ENCODE results near the gene PSME4.
"Not testable (repeated sequence)": the region's sequence is repeated elsewhere in the genome, so short reads cannot be mapped to it uniquely, and the experiment has no call there.

Gene PSME4

DNA sequence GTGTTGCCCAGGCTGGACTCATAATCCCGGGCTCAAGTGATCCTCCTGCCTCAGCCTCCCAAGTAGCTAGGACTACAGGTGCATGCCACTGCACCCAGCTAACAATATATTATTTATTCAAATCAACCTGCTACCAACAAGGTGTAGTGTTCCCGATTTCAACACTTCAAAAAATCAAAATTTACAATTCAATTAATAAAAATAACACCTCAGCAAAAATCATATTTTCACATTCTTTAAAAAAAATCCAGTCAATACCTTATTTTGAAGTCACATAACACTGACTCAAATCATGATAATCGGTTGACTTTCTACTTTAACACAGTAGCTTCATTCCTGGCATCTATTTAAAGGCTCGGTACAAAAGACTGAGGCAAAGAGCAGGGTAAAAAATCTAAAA is 118.3 kb downstream of the PSME4 start:
- Histone ChIP-seq H3K4me2 (ENCODE audit: low read length) (no peak overlapping the region), H3K9me3 (ENCODE audit: insufficient read depth, low read depth, low read length) (no peaks in the 10 kb centered on the region), H3K4me1 (ENCODE audit: control insufficient read depth in 1 of 2, insufficient read depth in 2 of 2, low read length in 2 of 2) (no peaks in the 10 kb centered on the region), H4K91ac (ENCODE audit: low read depth, low read length) (no peak overlapping the region), H4K8ac (ENCODE audit: low read depth, low read length) (no peak overlapping the region), H2BK12ac (ENCODE audit: low read length) (no peak overlapping the region), H3K79me1 (ENCODE audit: low read length) (no peaks in the 10 kb centered on the region), H3K23ac (ENCODE audit: low read length) (no peak overlapping the region), H3K27ac (ENCODE audit: low read depth, low read length) (no peak overlapping the region), H3K4ac (ENCODE audit: low read depth, low read length) (no peak overlapping the region), H3K36me3 (ENCODE audit: control insufficient read depth in 1 of 2, insufficient read depth in 2 of 2, low read length in 2 of 2) (peaks cover 12 to 16% of the 10 kb centered on the region in 2 experiments), H3K27me3 (ENCODE audit: insufficient read depth, low read length) (no peaks in the 10 kb centered on the region), H2BK5ac (ENCODE audit: low read depth, low read length, poor library complexity) (no peak overlapping the region), H3K18ac (ENCODE audit: low read length) (no peak overlapping the region), H3K14ac (ENCODE audit: low read length) (no peak overlapping the region), H2AK5ac (ENCODE audit: low read length) (no peak overlapping the region), H4K12ac (ENCODE audit: low read depth, low read length) (no peak overlapping the region), H3K79me2 (ENCODE audit: control insufficient read depth, insufficient read depth, low read length, poor library complexity) (no peaks in the 10 kb centered on the region), H3K4me3 (ENCODE audit: low read depth, low read length) (no peak overlapping the region), H2BK120ac (ENCODE audit: insufficient read depth, low read length, poor library complexity) (no peak overlapping the region), H2AFZ (ENCODE audit: insufficient read depth, low read length, poor library complexity) (no peak overlapping the region), H3K9ac (ENCODE audit: low read length) (no peak overlapping the region)
- DNase-seq: no peak
- WGBS (ENCODE audit: extremely low coverage, insufficient coverage, insufficient read length): 100% methylated on average over 1 of the region's 4 CpGs

DNA sequence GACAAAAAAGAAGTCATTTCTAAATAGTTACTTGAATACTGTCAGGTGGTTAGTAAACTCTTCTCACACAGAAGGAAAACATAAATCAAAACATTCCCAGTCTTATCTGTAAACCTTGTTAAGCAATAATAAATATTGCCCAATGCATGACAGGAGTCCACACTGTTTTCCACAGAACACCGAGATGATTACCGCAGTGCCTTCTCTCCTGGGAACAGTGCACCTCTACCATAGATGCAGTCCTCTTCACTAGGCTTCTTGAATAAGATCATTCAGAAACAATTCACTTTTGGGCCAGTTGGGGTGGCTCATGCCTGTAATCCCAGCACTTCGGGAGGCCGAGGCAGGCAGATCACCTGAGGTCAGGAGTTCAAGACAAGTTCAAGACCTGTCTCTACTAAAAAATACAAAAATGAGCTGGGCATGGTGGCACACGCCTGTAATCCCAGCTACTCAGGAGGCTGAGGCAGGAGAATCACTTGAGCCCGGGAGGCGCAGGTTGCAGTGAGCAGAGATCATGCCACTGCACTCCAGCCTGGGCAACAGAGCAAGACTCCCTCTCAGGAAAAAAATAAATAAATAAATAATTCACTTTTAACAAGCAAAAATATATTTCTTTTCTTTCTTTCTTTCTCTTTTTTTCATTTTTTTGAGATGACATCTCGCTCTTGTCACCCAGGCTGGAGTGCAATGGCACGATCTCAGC is 119.6 kb downstream of the PSME4 start:
- H4K12ac ChIP-seq (ENCODE audit: low read depth, low read length); H3K14ac ChIP-seq (ENCODE audit: low read length); H3K79me1 ChIP-seq (ENCODE audit: low read length); H4K91ac ChIP-seq (ENCODE audit: low read depth, low read length); H3K4me2 ChIP-seq (ENCODE audit: low read length); H3K4me3 ChIP-seq (ENCODE audit: low read depth, low read length); H3K4me1 ChIP-seq (ENCODE audit: control insufficient read depth in 1 of 2, insufficient read depth in 2 of 2, low read length in 2 of 2); H4K8ac ChIP-seq (ENCODE audit: low read depth, low read length); H3K9me3 ChIP-seq (ENCODE audit: insufficient read depth, low read depth, low read length); H2AFZ ChIP-seq (ENCODE audit: insufficient read depth, low read length, poor library complexity); H2BK12ac ChIP-seq (ENCODE audit: low read length); H3K27ac ChIP-seq (ENCODE audit: low read depth, low read length); H3K23ac ChIP-seq (ENCODE audit: low read length); H3K79me2 ChIP-seq (ENCODE audit: control insufficient read depth, insufficient read depth, low read length, poor library complexity); H3K4ac ChIP-seq (ENCODE audit: low read depth, low read length); H3K18ac ChIP-seq (ENCODE audit: low read length); H3K9ac ChIP-seq (ENCODE audit: low read length); H2BK120ac ChIP-seq (ENCODE audit: insufficient read depth, low read length, poor library complexity); H3K27me3 ChIP-seq (ENCODE audit: insufficient read depth, low read length); H2BK5ac ChIP-seq (ENCODE audit: low read depth, low read length, poor library complexity); H2AK5ac ChIP-seq (ENCODE audit: low read length): not testable (repeated sequence)
- no CpG with 5 or more reads among the region's 9 CpGs for WGBS (ENCODE audit: extremely low coverage, insufficient coverage, insufficient read length)
- H3K36me3 ChIP-seq (ENCODE audit: control insufficient read depth in 1 of 2, insufficient read depth in 2 of 2, low read length in 2 of 2): peaks cover 15 to 16% of the 10 kb centered on the region in 2 experiments
- DNase-seq: peak in 1 of 2 donors; percentile 62

DNA sequence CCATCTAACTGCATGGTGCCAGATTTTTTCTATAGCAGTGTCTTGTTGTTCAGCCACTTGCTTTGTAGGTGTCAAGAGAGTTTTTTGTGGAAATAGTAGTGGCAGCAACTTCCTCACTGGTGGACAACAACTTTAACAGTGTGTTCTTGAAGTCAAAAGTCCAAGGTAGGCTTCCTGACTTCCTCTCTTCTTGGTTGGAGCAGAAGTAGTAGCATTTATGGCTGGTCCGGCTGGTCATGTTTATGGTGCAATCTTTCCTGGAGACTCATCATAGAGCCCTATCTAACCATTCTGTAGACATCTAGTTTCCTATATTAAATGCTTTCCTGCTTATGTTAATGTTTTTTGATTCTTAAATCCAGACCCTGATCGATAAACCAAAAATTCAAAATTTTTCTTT is 122.7 kb downstream of the PSME4 start:
- Histone ChIP-seq H2BK12ac (ENCODE audit: low read length) (no peak overlapping the region), H3K18ac (ENCODE audit: low read length) (no peak overlapping the region), H3K4me3 (ENCODE audit: low read depth, low read length) (no peak overlapping the region), H3K4me1 (ENCODE audit: control insufficient read depth in 1 of 2, insufficient read depth in 2 of 2, low read length in 2 of 2) (no peaks in the 10 kb centered on the region), H2AFZ (ENCODE audit: insufficient read depth, low read length, poor library complexity) (no peak overlapping the region), H3K4me2 (ENCODE audit: low read length) (no peak overlapping the region), H3K14ac (ENCODE audit: low read length) (no peak overlapping the region), H2BK5ac (ENCODE audit: low read depth, low read length, poor library complexity) (no peak overlapping the region), H3K23ac (ENCODE audit: low read length) (no peak overlapping the region), H3K27ac (ENCODE audit: low read depth, low read length) (peak overlapping the region; percentile 39), H2BK120ac (ENCODE audit: insufficient read depth, low read length, poor library complexity) (no peak overlapping the region), H3K9me3 (ENCODE audit: insufficient read depth, low read depth, low read length) (no peaks in the 10 kb centered on the region), H3K4ac (ENCODE audit: low read depth, low read length) (no peak overlapping the region), H3K9ac (ENCODE audit: low read length) (no peak overlapping the region), H3K36me3 (ENCODE audit: control insufficient read depth in 1 of 2, insufficient read depth in 2 of 2, low read length in 2 of 2) (peaks cover under 1 to 6% of the 10 kb centered on the region in 2 experiments), H3K79me2 (ENCODE audit: control insufficient read depth, insufficient read depth, low read length, poor library complexity) (no peaks in the 10 kb centered on the region), H4K12ac (ENCODE audit: low read depth, low read length) (no peak overlapping the region), H3K79me1 (ENCODE audit: low read length) (no peaks in the 10 kb centered on the region), H2AK5ac (ENCODE audit: low read length) (no peak overlapping the region), H3K27me3 (ENCODE audit: insufficient read depth, low read length) (no peaks in the 10 kb centered on the region), H4K91ac (ENCODE audit: low read depth, low read length) (no peak overlapping the region), H4K8ac (ENCODE audit: low read depth, low read length) (no peak overlapping the region)
- DNase-seq: peak; percentile 36 to 52
- WGBS (ENCODE audit: extremely low coverage, insufficient coverage, insufficient read length): no CpG with 5 or more reads among the region's 2 CpGs

DNA sequence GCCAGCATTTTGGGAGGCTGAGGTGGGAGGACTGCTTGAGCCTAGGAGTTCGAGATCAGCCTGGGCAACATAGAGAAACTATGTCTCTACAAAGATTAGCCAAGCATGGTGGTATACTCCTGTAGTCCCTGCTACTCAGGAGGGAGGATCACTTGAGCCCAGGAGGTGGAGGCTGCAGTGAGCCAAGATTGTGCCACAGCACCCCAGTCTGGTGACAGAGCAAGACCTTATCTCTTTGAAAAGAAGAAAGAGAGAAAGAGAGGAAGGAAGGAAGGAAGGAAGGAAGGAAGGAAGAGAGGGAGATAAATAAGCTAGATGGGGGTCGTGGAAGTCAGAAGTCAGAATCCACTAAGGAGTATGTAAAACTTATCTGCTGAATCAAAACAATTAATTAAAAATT is 127.2 kb downstream of the PSME4 start:
- no peak overlapping the region for H3K23ac ChIP-seq (ENCODE audit: low read length)
- H3K27me3 ChIP-seq (ENCODE audit: insufficient read depth, low read length): no peaks in the 10 kb centered on the region
- no peak overlapping the region for H4K12ac ChIP-seq (ENCODE audit: low read depth, low read length)
- no peak overlapping the region for H3K9ac ChIP-seq (ENCODE audit: low read length)
- no peak overlapping the region for H3K27ac ChIP-seq (ENCODE audit: low read depth, low read length)
- H2BK12ac ChIP-seq (ENCODE audit: low read length): no peak overlapping the region
- H4K91ac ChIP-seq (ENCODE audit: low read depth, low read length): no peak overlapping the region
- no peaks in the 10 kb centered on the region for H3K79me2 ChIP-seq (ENCODE audit: control insufficient read depth, insufficient read depth, low read length, poor library complexity)
- no peak overlapping the region for H3K18ac ChIP-seq (ENCODE audit: low read length)
- no peak overlapping the region for H3K4ac ChIP-seq (ENCODE audit: low read depth, low read length)
- WGBS (ENCODE audit: extremely low coverage, insufficient coverage, insufficient read length): no CpG with 5 or more reads among the region's 2 CpGs
- no peak overlapping the region for H4K8ac ChIP-seq (ENCODE audit: low read depth, low read length)
- no peak overlapping the region for H2BK5ac ChIP-seq (ENCODE audit: low read depth, low read length, poor library complexity)
- H2AFZ ChIP-seq (ENCODE audit: insufficient read depth, low read length, poor library complexity): no peak overlapping the region
- H3K4me3 ChIP-seq (ENCODE audit: low read depth, low read length): no peak overlapping the region
- H2AK5ac ChIP-seq (ENCODE audit: low read length): no peak overlapping the region
- no peaks in the 10 kb centered on the region for H3K4me1 ChIP-seq (ENCODE audit: control insufficient read depth in 1 of 2, insufficient read depth in 2 of 2, low read length in 2 of 2)
- no peak overlapping the region for H2BK120ac ChIP-seq (ENCODE audit: insufficient read depth, low read length, poor library complexity)
- H3K14ac ChIP-seq (ENCODE audit: low read length): no peak overlapping the region
- peaks cover 0 to 3% of the 10 kb centered on the region in 2 experiments for H3K36me3 ChIP-seq (ENCODE audit: control insufficient read depth in 1 of 2, insufficient read depth in 2 of 2, low read length in 2 of 2)
- no peak overlapping the region for H3K4me2 ChIP-seq (ENCODE audit: low read length)
- DNase-seq: no peak
- H3K9me3 ChIP-seq (ENCODE audit: insufficient read depth, low read depth, low read length): no peaks in the 10 kb centered on the region
- no peaks in the 10 kb centered on the region for H3K79me1 ChIP-seq (ENCODE audit: low read length)
